PC-3 (cell line): ENCODE measurements around the gene INPP5D. TPM values are rescaled to one million over a fixed set of nuclear protein-coding genes. Genes with fewer than 3 reads are reported as not detected.
"Not testable (repeated sequence)": the region's sequence is repeated elsewhere in the genome, so short reads cannot be mapped to it uniquely, and the experiment has no call there.

Experiments
- ATAC-seq: fragments of 200-7000 bp; cut with Tn5 transposase; 2 replicates; pipeline ENCODE4 v1.9.1; 2020; ENCODE audit warnings: mild to moderate bottlenecking, moderate library complexity
- BruUV-seq: library from RNA; stranded (reverse); fragments of 400-500 nt; replicated peaks from 2 replicates; lab custom pipeline; 2021; lab: Mats Ljungman, UMichigan
- CTCF ChIA-PET: fragments of 300-600 bp; sonication (Branson Sonifier 250); formaldehyde crosslinking; loops from one replicate; lab custom pipeline; 2022; ENCODE audit warnings: antibody characterized with exemption; lab: Charles Lee
- POLR2A ChIA-PET: fragments of 300-600 bp; sonication (Branson Sonifier 250); formaldehyde crosslinking; loops from one replicate; lab custom pipeline; 2022; ENCODE audit warnings: antibody characterized with exemption; ENCODE audit not compliant: unreplicated experiment; lab: Charles Lee
- DNase-seq: peaks from one replicate; pipeline ENCODE4 v3.0.0-alpha.2; 2015
- H2AFZ ChIP-seq: fragments of 300-600 bp; sonication (generic); 2 replicates; pipeline ENCODE4 v1.6.0; 2016; ENCODE audit warnings: antibody characterized with exemption, low read length
- H3F3A ChIP-seq: fragments of 300-600 bp; sonication (generic); one replicate; pipeline ENCODE4 v1.6.0; 2017; ENCODE audit warnings: antibody characterized with exemption, low read length, control low read depth, mild to moderate bottlenecking; ENCODE audit not compliant: unreplicated experiment
- H3K27ac ChIP-seq: fragments of 300-600 bp; sonication (generic); 2 replicates; pipeline ENCODE4 v1.5.1; 2016; ENCODE audit warnings: mild to moderate bottlenecking, low read length
- H3K27me3 ChIP-seq: fragments of 300-600 bp; sonication (generic); 2 replicates; pipeline ENCODE4 v1.6.1; 2016; ENCODE audit warnings: low read length, mixed read lengths
- H3K36me3 ChIP-seq: fragments of 300-600 bp; sonication (generic); 2 replicates; pipeline ENCODE4 v1.6.1; 2016; ENCODE audit warnings: low read depth, mixed run types, low read length, mixed read lengths
- H3K4me1 ChIP-seq: fragments of 300-600 bp; sonication (generic); 2 replicates; pipeline ENCODE4 v1.5.1; 2016; ENCODE audit warnings: low read length; ENCODE audit not compliant: insufficient read depth
- H3K4me2 ChIP-seq: fragments of 300-600 bp; sonication (generic); 2 replicates; pipeline ENCODE4 v1.6.0; 2016; ENCODE audit warnings: low read length
- H3K4me3 ChIP-seq: fragments of 300-600 bp; sonication (generic); 2 replicates; pipeline ENCODE4 v1.5.1; 2016; ENCODE audit warnings: mild to moderate bottlenecking, low read length, mixed read lengths
- H3K79me2 ChIP-seq: fragments of 300-600 bp; sonication (generic); 2 replicates; pipeline ENCODE4 v1.6.1; 2017; ENCODE audit warnings: low read length, mixed read lengths
- H3K9ac ChIP-seq: fragments of 300-600 bp; sonication (generic); 2 replicates; pipeline ENCODE4 v1.6.0; 2016; ENCODE audit warnings: mild to moderate bottlenecking, low read length
- H3K9me2 ChIP-seq: fragments of 300-600 bp; sonication (generic); replicated peaks from 2 replicates; pipeline ENCODE4 v1.6.1; 2016; ENCODE audit warnings: mixed run types, low read length, mixed read lengths
- H3K9me3 ChIP-seq: fragments of 300-600 bp; sonication (generic); 2 replicates; pipeline ENCODE4 v1.6.1; 2016; ENCODE audit warnings: low read length, mixed read lengths
- H4K20me1 ChIP-seq: fragments of 300-600 bp; sonication (generic); 2 replicates; pipeline ENCODE4 v1.6.1; 2016; ENCODE audit warnings: low read length, mixed read lengths
- EZH2 ChIP-seq: fragments of 300-600 bp; sonication (generic); IDR thresholded peaks from one replicate; pipeline ENCODE4 v1.6.1; 2017; ENCODE audit warnings: antibody characterized with exemption, mild to moderate bottlenecking, low read length; ENCODE audit not compliant: unreplicated experiment
- EZH2phosphoT487 ChIP-seq: fragments of 300-600 bp; sonication (generic); IDR thresholded peaks from 2 replicates; pipeline ENCODE4 v1.6.1; 2018; ENCODE audit warnings: mild to moderate bottlenecking, antibody characterized with exemption, low read length, borderline replicate concordance
- intact Hi-C: fragments of 100-400 bp; cut with micrococcal nuclease; formaldehyde crosslinking; loops from 2 replicates; pipeline ENCODE4 v1.9.0; 2023
- total RNA-seq: library from RNA; depleted of rRNA; stranded (reverse); fragments of >200 nt; gene quantifications from 2 replicates; pipeline ENCODE4 v1.2.3, GENCODE V29; 2014
- TF ChIP-seq, protein P1 (sequence below): fragments of 300-600 bp; sonication (generic); conservative IDR thresholded peaks from 2 replicates; pipeline ENCODE4 v1.5.1; 2017; ENCODE audit warnings: antibody characterized with exemption, low read depth, mild to moderate bottlenecking, low read length

The INPP5D gene
- total RNA-seq, 1 experiment from 2014 or later, result 0.26 TPM

DNA sequence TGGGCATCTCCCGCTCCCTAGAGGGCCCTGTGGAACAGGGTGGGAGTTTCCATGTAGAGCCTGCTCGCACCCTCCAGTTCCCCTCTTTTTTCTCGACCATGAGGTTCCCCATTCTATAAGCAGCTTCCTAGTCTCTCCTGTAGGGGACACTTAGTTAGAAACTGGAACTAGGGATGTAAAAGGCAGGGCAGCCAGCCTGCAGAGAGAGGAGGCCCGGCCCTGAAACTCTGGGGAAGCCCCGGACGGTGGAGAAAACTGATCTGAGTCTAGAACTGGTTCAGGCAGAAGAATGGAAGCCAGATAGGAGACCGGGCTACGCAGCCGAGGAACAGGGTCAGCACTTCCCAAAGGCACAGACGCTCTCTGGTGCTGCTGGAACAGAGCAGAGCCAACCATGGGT, 139.7 kb downstream of the INPP5D start:
- Histone ChIP-seq H3K79me2 (no peaks in the 10 kb centered on the region), H3K9ac (no peak overlapping the region), H3K36me3 (no peaks in the 10 kb centered on the region), H3K4me1 (no peaks in the 10 kb centered on the region), H3K4me3 (no peak overlapping the region), H3K4me2 (no peak overlapping the region), H3K9me3 (no peaks in the 10 kb centered on the region), H3K27ac (no peak overlapping the region), H3K27me3 (no peaks in the 10 kb centered on the region), H3F3A (no peaks in the 10 kb centered on the region), H2AFZ (no peak overlapping the region), H4K20me1 (no peaks in the 10 kb centered on the region), H3K9me2 (no peaks in the 10 kb centered on the region)
- POLR2A ChIA-PET, result no interaction called here
- intact Hi-C loops, result no loop called here
- TF ChIP-seq, protein P1, sequence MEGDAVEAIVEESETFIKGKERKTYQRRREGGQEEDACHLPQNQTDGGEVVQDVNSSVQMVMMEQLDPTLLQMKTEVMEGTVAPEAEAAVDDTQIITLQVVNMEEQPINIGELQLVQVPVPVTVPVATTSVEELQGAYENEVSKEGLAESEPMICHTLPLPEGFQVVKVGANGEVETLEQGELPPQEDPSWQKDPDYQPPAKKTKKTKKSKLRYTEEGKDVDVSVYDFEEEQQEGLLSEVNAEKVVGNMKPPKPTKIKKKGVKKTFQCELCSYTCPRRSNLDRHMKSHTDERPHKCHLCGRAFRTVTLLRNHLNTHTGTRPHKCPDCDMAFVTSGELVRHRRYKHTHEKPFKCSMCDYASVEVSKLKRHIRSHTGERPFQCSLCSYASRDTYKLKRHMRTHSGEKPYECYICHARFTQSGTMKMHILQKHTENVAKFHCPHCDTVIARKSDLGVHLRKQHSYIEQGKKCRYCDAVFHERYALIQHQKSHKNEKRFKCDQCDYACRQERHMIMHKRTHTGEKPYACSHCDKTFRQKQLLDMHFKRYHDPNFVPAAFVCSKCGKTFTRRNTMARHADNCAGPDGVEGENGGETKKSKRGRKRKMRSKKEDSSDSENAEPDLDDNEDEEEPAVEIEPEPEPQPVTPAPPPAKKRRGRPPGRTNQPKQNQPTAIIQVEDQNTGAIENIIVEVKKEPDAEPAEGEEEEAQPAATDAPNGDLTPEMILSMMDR, result no peak
- no peak for TF ChIP-seq EZH2phosphoT487
- BruUV-seq, result no TSS peak
- ATAC-seq (no peak), DNase-seq (no peak)
- CTCF ChIA-PET, result no interaction called here

DNA sequence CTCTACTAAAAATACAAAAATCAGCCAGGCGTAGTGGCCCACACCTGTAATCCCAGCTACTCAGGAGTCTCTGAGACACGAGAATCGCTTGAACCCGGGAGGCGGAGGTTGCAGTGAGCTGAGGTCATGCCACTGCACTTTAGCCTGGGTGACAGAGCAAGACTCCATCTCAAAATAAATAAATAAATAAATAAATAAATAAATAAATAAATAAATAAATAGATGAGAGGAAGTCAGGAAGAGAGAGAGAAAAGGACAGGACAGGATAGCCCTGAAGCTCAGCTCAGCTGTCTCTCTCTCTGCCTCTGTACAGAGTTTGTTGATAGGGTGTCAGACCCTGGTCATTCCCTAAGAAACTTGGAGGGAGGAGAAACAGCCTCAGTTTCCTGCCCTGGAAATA, 140.6 kb downstream of the INPP5D start:
- H3K27ac ChIP-seq, H4K20me1 ChIP-seq, H3K79me2 ChIP-seq, DNase-seq, H3K9me3 ChIP-seq, BruUV-seq, H3K9me2 ChIP-seq, H3K27me3 ChIP-seq, H3K9ac ChIP-seq, H3K4me2 ChIP-seq, ATAC-seq, CTCF ChIA-PET, H3K4me1 ChIP-seq, H3K4me3 ChIP-seq, POLR2A ChIA-PET, H2AFZ ChIP-seq, intact Hi-C loops, H3F3A ChIP-seq, H3K36me3 ChIP-seq: not testable (repeated sequence)

DNA sequence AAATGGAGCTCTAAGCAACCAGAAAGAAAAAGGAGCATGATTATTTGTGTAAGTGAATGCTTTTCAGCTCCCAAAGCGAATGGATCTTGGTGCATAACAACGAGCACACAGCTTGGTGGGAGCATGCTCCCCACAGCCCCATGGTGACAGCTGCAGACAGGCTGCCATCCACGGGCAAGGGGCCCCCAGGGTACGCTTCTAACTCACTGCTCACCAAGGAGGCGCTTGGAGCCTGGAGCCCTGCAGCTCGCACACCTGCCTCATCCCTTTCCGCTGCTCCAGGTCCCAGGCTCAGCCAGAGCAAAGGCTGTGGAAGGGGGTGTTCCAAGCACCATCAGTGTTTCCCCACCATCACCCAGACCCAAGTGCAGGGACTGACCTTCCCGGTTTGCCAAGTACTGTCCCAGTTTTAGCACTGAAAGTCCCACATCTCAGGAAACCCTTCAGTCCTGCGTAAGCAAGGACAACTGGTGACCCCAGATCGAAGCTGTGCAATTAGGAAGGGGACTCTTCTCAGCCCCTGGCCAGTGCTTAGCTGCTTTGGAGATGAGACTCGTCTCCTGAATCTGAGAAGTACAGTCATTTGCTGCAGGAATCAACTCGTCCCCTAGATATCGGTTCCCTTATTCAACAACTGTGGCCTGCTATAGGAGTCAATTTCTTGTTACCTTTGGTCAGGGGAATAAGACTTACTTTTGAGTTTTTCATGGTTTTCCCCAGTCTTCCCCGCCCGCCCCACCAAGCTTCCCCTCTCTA, 141.3 kb downstream of the INPP5D start:
- ATAC-seq (no peak), DNase-seq (no peak)
- ChIA-PET POLR2A (no interaction called here), CTCF (no interaction called here)
- no TSS peak for BruUV-seq
- Histone ChIP-seq H3F3A (no peaks in the 10 kb centered on the region), H3K79me2 (no peaks in the 10 kb centered on the region), H3K9me2 (no peaks in the 10 kb centered on the region), H3K27me3 (no peaks in the 10 kb centered on the region), H3K36me3 (no peaks in the 10 kb centered on the region), H3K4me3 (no peak overlapping the region), H3K27ac (no peak overlapping the region), H3K4me2 (no peak overlapping the region), H3K4me1 (no peaks in the 10 kb centered on the region), H3K9me3 (no peaks in the 10 kb centered on the region), H3K9ac (no peak overlapping the region), H2AFZ (no peak overlapping the region), H4K20me1 (no peaks in the 10 kb centered on the region)
- intact Hi-C loops, result no loop called here
- TF ChIP-seq EZH2 (no peak), EZH2phosphoT487 (no peak)
- TF ChIP-seq, protein P1, result no peak
